ENCODE measurements around the gene ZBTB24. TPM values are rescaled to one million over a fixed set of nuclear protein-coding genes. Genes with fewer than 3 reads are reported as not detected.

Gene ZBTB24
- polyA plus RNA-seq, 3 donors = 3.1 to 4.7 (median 3.4) TPM

DNA sequence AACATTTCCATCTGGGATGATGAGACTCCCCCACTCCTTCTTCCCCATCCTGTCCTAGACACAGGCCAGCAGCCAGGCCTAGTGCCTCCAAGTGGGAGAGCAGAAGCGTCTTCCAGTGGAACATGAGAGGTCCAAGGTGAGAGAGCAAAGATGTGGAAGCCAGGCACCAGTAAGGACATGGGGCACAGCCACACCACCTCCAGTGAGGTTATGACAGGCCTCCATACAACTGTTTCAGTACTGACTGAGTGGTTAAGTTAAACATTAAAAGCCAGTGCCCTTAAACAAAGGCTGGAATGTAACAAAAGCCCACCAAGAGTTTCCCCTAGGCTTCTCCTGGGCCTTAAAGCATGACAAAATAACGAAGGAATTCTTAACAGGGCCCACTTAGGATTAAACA lies 5.3 kb downstream of the ZBTB24 start:
- Histone ChIP-seq H3K36me3 (replicated peaks in 1 of 2; ENCODE audit: control insufficient read depth in 1 of 2, insufficient read depth in 2 of 2, low read length in 2 of 2) (peaks cover 39 to 76% of the 10 kb centered on the region in 2 donors), H3K79me2 (ENCODE audit: insufficient read depth, low read length) (peaks cover 65% of the 10 kb centered on the region), H2AFZ (ENCODE audit: insufficient read depth, low read depth, low read length, poor library complexity, severe bottlenecking) (no peak overlapping the region), H3K27me3 (ENCODE audit: control insufficient read depth in 2 of 2, insufficient read depth in 2 of 2, low read length in 2 of 2) (no peaks in the 10 kb centered on the region), H3K4me2 (replicated peaks; ENCODE audit: extremely low read depth, low read length, poor library complexity, severe bottlenecking) (no peak overlapping the region), H3K4me1 (ENCODE audit: control insufficient read depth in 1 of 2, insufficient read depth in 2 of 2, low read length in 2 of 2) (peaks cover 31 to 40% of the 10 kb centered on the region in 2 donors), H3K9ac (ENCODE audit: insufficient read depth, low read length, poor library complexity, severe bottlenecking) (peak overlapping the region; percentile 4), H4K20me1 (ENCODE audit: insufficient read depth, low read length) (peaks cover 31% of the 10 kb centered on the region), H3K9me3 (replicated peaks in 1 of 2; ENCODE audit: control insufficient read depth in 1 of 2, insufficient read depth in 1 of 2, low read length in 2 of 2) (no peaks in the 10 kb centered on the region), H3K4me3 (replicated peaks in 1 of 3; ENCODE audit: low read depth in 2 of 3, low read length in 3 of 3) (no peak overlapping the region), H3K27ac (ENCODE audit: low read depth in 1 of 2, low read length in 2 of 2) (peak overlapping the region in 1 of 2 donors; percentile 43)
- intact Hi-C loops (cut with micrococcal nuclease) = no loop called here
- no peak for DNase-seq
- WGBS (ENCODE audit: insufficient coverage) = 100% methylated on average over 2 of the region's 2 CpGs
- Mint-ChIP-seq H3K27me3 (ENCODE audit: low read depth in 3 of 3) (no peaks in the 10 kb centered on the region), H3K36me3 (peaks cover 71 to 77% of the 10 kb centered on the region in 2 donors), H3K4me3 (no peak overlapping the region), H3K9me3 (no peaks in the 10 kb centered on the region), H3K4me1 (peaks cover 52% of the 10 kb centered on the region), H3K27ac (peak overlapping the region in 4 of 7 donors; percentile 44 to 77 (median 66))
- TF ChIP-seq, protein P1, sequence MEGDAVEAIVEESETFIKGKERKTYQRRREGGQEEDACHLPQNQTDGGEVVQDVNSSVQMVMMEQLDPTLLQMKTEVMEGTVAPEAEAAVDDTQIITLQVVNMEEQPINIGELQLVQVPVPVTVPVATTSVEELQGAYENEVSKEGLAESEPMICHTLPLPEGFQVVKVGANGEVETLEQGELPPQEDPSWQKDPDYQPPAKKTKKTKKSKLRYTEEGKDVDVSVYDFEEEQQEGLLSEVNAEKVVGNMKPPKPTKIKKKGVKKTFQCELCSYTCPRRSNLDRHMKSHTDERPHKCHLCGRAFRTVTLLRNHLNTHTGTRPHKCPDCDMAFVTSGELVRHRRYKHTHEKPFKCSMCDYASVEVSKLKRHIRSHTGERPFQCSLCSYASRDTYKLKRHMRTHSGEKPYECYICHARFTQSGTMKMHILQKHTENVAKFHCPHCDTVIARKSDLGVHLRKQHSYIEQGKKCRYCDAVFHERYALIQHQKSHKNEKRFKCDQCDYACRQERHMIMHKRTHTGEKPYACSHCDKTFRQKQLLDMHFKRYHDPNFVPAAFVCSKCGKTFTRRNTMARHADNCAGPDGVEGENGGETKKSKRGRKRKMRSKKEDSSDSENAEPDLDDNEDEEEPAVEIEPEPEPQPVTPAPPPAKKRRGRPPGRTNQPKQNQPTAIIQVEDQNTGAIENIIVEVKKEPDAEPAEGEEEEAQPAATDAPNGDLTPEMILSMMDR (IDR thresholded peaks at IDR 0.05) = no peak

- Histone ChIP-seq H3K27me3 (ENCODE audit: control insufficient read depth in 2 of 2, insufficient read depth in 2 of 2, low read length in 2 of 2) (no peaks in the 10 kb centered on the region), H3K36me3 (replicated peaks in 1 of 2; ENCODE audit: control insufficient read depth in 1 of 2, insufficient read depth in 2 of 2, low read length in 2 of 2) (peaks cover 44 to 82% of the 10 kb centered on the region in 2 donors), H3K27ac (ENCODE audit: low read depth in 1 of 2, low read length in 2 of 2) (peak overlapping the region in 1 of 2 donors; percentile 43), H3K4me1 (ENCODE audit: control insufficient read depth in 1 of 2, insufficient read depth in 2 of 2, low read length in 2 of 2) (peaks cover 28 to 35% of the 10 kb centered on the region in 2 donors), H3K79me2 (ENCODE audit: insufficient read depth, low read length) (peaks cover 59% of the 10 kb centered on the region), H3K4me2 (replicated peaks; ENCODE audit: extremely low read depth, low read length, poor library complexity, severe bottlenecking) (no peak overlapping the region), H3K9me3 (replicated peaks in 1 of 2; ENCODE audit: control insufficient read depth in 1 of 2, insufficient read depth in 1 of 2, low read length in 2 of 2) (no peaks in the 10 kb centered on the region), H3K9ac (ENCODE audit: insufficient read depth, low read length, poor library complexity, severe bottlenecking) (no peak overlapping the region), H4K20me1 (ENCODE audit: insufficient read depth, low read length) (peaks cover 33% of the 10 kb centered on the region), H2AFZ (ENCODE audit: insufficient read depth, low read depth, low read length, poor library complexity, severe bottlenecking) (no peak overlapping the region), H3K4me3 (replicated peaks in 1 of 3; ENCODE audit: low read depth in 2 of 3, low read length in 3 of 3) (no peak overlapping the region)
- Mint-ChIP-seq H3K4me1 (peaks cover 54% of the 10 kb centered on the region), H3K27me3 (ENCODE audit: low read depth in 3 of 3) (no peaks in the 10 kb centered on the region), H3K27ac (peak overlapping the region in 1 of 7 donors; percentile 61), H3K9me3 (no peaks in the 10 kb centered on the region), H3K36me3 (peaks cover 76 to 82% of the 10 kb centered on the region in 2 donors), H3K4me3 (no peak overlapping the region)
- TF ChIP-seq, protein P1 (IDR thresholded peaks at IDR 0.05) = no peak
- DNase-seq = no peak
- intact Hi-C loops (cut with micrococcal nuclease) = no loop called here
- 100% methylated on average over 1 of the region's 2 CpGs for WGBS (ENCODE audit: insufficient coverage)
Measured at GRCh38 chr6:109477184-109477583, 5.8 kb downstream of the ZBTB24 start.
